H9 (cell line): ENCODE data around the gene OTUD6A. TPM values are rescaled to one million over a fixed set of nuclear protein-coding genes. Genes with fewer than 3 reads are reported as not detected.

Source experiments
- DNase-seq: peaks from one replicate; pipeline ENCODE4 v3.0.0-alpha.2; 2017
- H2AFZ ChIP-seq: one replicate; pipeline ENCODE4 v1.6.1; 2013; ENCODE audit warnings: mild to moderate bottlenecking, low read length, control low read depth, moderate library complexity
- H2AK5ac ChIP-seq: 2 replicates; pipeline ENCODE4 v1.6.1; 2013; ENCODE audit warnings: low read length, control low read depth, mixed read lengths; ENCODE audit not compliant: insufficient read length
- H2BK120ac ChIP-seq: one replicate; pipeline ENCODE4 v1.6.1; 2013; ENCODE audit warnings: low read depth, mild to moderate bottlenecking, low read length, control low read depth, inconsistent platforms; ENCODE audit not compliant: poor library complexity, severe bottlenecking
- H2BK12ac ChIP-seq: 2 replicates; pipeline ENCODE4 v1.6.1; 2013; ENCODE audit warnings: low read length, control low read depth, mixed read lengths, low read depth; ENCODE audit not compliant: insufficient read length
- H2BK15ac ChIP-seq: 2 replicates; pipeline ENCODE4 v1.6.1; 2013; ENCODE audit warnings: low read depth, low read length, control low read depth
- H2BK20ac ChIP-seq: one replicate; pipeline ENCODE4 v1.6.1; 2013; ENCODE audit warnings: low read depth, mild to moderate bottlenecking, low read length, control low read depth, inconsistent platforms; ENCODE audit not compliant: poor library complexity, severe bottlenecking
- H2BK5ac ChIP-seq: 2 replicates; pipeline ENCODE4 v1.6.1; 2013; ENCODE audit warnings: low read length, control low read depth, mixed read lengths; ENCODE audit not compliant: insufficient read length
- H3K14ac ChIP-seq: 2 replicates; pipeline ENCODE4 v1.6.1; 2013; ENCODE audit warnings: low read length, control low read depth; ENCODE audit not compliant: insufficient read depth
- H3K18ac ChIP-seq: 2 replicates; pipeline ENCODE4 v1.6.1; 2013; ENCODE audit warnings: low read depth, mild to moderate bottlenecking, mixed read lengths, low read length, control low read depth; ENCODE audit not compliant: insufficient read length
- H3K23ac ChIP-seq: 2 replicates; pipeline ENCODE4 v1.6.1; 2013; ENCODE audit warnings: low read length, control low read depth, mixed read lengths, low read depth; ENCODE audit not compliant: insufficient read length
- H3K23me2 ChIP-seq: 2 replicates; pipeline ENCODE4 v1.6.1; 2013; ENCODE audit warnings: low read depth, mild to moderate bottlenecking, mixed read lengths, low read length, control low read depth; ENCODE audit not compliant: insufficient read length, poor library complexity, severe bottlenecking
- H3K27ac ChIP-seq: 2 replicates; pipeline ENCODE4 v1.5.1; 2013; ENCODE audit warnings: low read length, control low read depth, mixed read lengths, low read depth; ENCODE audit not compliant: insufficient read length
- H3K27me3 ChIP-seq: 2 replicates; pipeline ENCODE4 v1.6.1; 2013; ENCODE audit warnings: low read length, control low read depth, inconsistent platforms; ENCODE audit not compliant: insufficient read depth
- H3K4ac ChIP-seq: 2 replicates; pipeline ENCODE4 v1.6.1; 2013; ENCODE audit warnings: low read depth, mild to moderate bottlenecking, control low read depth, inconsistent platforms, low read length, moderate library complexity
- H3K4me1 ChIP-seq: 2 replicates; pipeline ENCODE4 v1.6.1; 2013; ENCODE audit warnings: low read length, control low read depth, inconsistent platforms; ENCODE audit not compliant: insufficient read depth
- H3K4me2 ChIP-seq: 2 replicates; pipeline ENCODE4 v1.6.1; 2013; ENCODE audit warnings: low read length, control low read depth, mixed read lengths; ENCODE audit not compliant: insufficient read length, insufficient read depth
- H3K56ac ChIP-seq: 2 replicates; pipeline ENCODE4 v1.6.1; 2013; ENCODE audit warnings: low read depth, mild to moderate bottlenecking, mixed read lengths, low read length, control low read depth; ENCODE audit not compliant: insufficient read length
- H3K79me1 ChIP-seq: 2 replicates; pipeline ENCODE4 v1.6.1; 2013; ENCODE audit warnings: low read depth, mild to moderate bottlenecking, moderate library complexity, low read length, control low read depth, inconsistent platforms; ENCODE audit not compliant: insufficient read depth, poor library complexity, severe bottlenecking
- H3K79me2 ChIP-seq: 2 replicates; pipeline ENCODE4 v1.6.1; 2013; ENCODE audit warnings: low read length, control low read depth, inconsistent platforms; ENCODE audit not compliant: insufficient read depth
- H3K9ac ChIP-seq: 2 replicates; pipeline ENCODE4 v1.6.1; 2013; ENCODE audit warnings: low read length, control low read depth, mixed read lengths; ENCODE audit not compliant: insufficient read length; ENCODE audit errors: extremely low read depth
- H3K9me3 ChIP-seq: one replicate; pipeline ENCODE4 v1.6.1; 2013; ENCODE audit warnings: low read depth, low read length, inconsistent platforms; ENCODE audit not compliant: control insufficient read depth
- H3T11ph ChIP-seq: one replicate; pipeline ENCODE4 v1.6.1; 2013; ENCODE audit warnings: mild to moderate bottlenecking, low read length, control low read depth, inconsistent platforms
- H4K20me1 ChIP-seq: one replicate; pipeline ENCODE4 v1.6.1; 2013; ENCODE audit not compliant: control insufficient read depth, insufficient read length, insufficient read depth
- H4K5ac ChIP-seq: 2 replicates; pipeline ENCODE4 v1.6.1; 2013; ENCODE audit warnings: low read depth, mild to moderate bottlenecking, mixed read lengths, low read length, control low read depth; ENCODE audit not compliant: insufficient read length
- H4K8ac ChIP-seq: replicated peaks from 2 replicates; pipeline ENCODE4 v1.6.1; 2013; ENCODE audit warnings: low read length, control low read depth, mixed read lengths, low read depth; ENCODE audit not compliant: insufficient read length
- H4K91ac ChIP-seq: 2 replicates; pipeline ENCODE4 v1.6.1; 2013; ENCODE audit warnings: low read depth, mild to moderate bottlenecking, moderate library complexity, mixed read lengths, low read length, control low read depth; ENCODE audit not compliant: insufficient read length
- H3K27ac Mint-ChIP-seq, 3 experiments: 2 replicates in 2 of 3; 3 replicates in 1 of 3; pipeline ENCODE4 v1.8.0; 2020 to 2021; ENCODE audit warnings: mixed read lengths in 3 of 3, mild to moderate bottlenecking in 1 of 3, moderate library complexity in 1 of 3
- H3K27me3 Mint-ChIP-seq: 2 replicates; pipeline ENCODE4 v1.8.0; 2021; ENCODE audit warnings: low read depth, mild to moderate bottlenecking, moderate library complexity, mixed read lengths
- H3K36me3 Mint-ChIP-seq, 3 experiments: 2 replicates in 2 of 3; 3 replicates in 1 of 3; pipeline ENCODE4 v1.8.0; 2020 to 2021; ENCODE audit warnings: low read depth in 3 of 3, mixed read lengths in 3 of 3; ENCODE audit not compliant: insufficient read depth in 1 of 3
- H3K4me1 Mint-ChIP-seq, 2 experiments: 2 replicates each; pipeline ENCODE4 v1.8.0; 2020; ENCODE audit warnings: mixed read lengths in 2 of 2
- H3K4me3 Mint-ChIP-seq, 2 experiments: 2 replicates in 1 of 2; 3 replicates in 1 of 2; pipeline ENCODE4 v1.8.0; 2020 to 2021; ENCODE audit warnings: mild to moderate bottlenecking in 2 of 2, mixed read lengths in 2 of 2, moderate library complexity in 1 of 2
- H3K9me3 Mint-ChIP-seq, 2 experiments: 2 replicates in 1 of 2; 3 replicates in 1 of 2; pipeline ENCODE4 v1.8.0; 2020; ENCODE audit warnings: mild to moderate bottlenecking in 2 of 2, mixed read lengths in 2 of 2, moderate library complexity in 1 of 2
- total RNA-seq: library from RNA; stranded (reverse); gene quantifications from 2 replicates; pipeline ENCODE4 v1.2.1, GENCODE V29; 2021
- TF ChIP-seq, protein P1 (sequence below): fragments of 200-600 bp; sonication (generic); conservative IDR thresholded peaks from 3 replicates; pipeline ENCODE4 v1.8.0; 2021; ENCODE audit warnings: antibody characterized with exemption, mild to moderate bottlenecking

Gene OTUD6A
- total RNA-seq, 1 experiment from 2014 or later = not detected

DNA sequence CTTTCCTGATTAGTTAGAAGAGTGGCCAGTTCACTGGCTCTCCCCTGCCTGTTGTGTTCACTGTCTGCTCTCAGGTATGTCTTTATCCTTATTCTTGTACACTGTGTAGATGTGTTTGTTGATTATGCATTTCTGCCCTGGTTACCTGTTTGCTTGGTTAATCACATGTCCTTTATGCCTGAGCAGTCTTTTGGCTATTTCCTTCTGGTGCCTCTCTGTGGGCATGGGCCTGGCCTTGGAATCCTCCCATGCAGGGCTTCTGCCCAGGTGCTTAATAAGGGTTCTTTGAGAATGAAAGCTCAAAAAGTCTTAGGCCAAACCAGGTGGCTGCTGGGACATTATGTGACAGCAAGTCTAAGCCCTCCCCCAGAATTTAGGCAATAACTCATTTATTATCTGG is 26.5 kb downstream of the OTUD6A start:
- H3K27ac Mint-ChIP-seq = no peak overlapping the region

More for the DNA sequence above, 26.5 kb downstream of the OTUD6A start:
- no peak overlapping the region for H3K18ac ChIP-seq
- H2BK120ac ChIP-seq = no peak overlapping the region
- H4K91ac ChIP-seq = no peak overlapping the region
- no peak overlapping the region for H2BK5ac ChIP-seq
- peaks cover 58% of the 10 kb centered on the region for H3K9me3 ChIP-seq
- H3K23me2 ChIP-seq = no peaks in the 10 kb centered on the region
- no peaks in the 10 kb centered on the region for H3K79me1 ChIP-seq
- no peak overlapping the region for H2BK20ac ChIP-seq
- H2AK5ac ChIP-seq = no peak overlapping the region
- no peak overlapping the region for H3K4me3 Mint-ChIP-seq
- H3K27me3 ChIP-seq = no peaks in the 10 kb centered on the region
- peaks cover 7 to 13% of the 10 kb centered on the region in 2 experiments for H3K4me1 Mint-ChIP-seq
- H4K8ac ChIP-seq = no peak overlapping the region
- H3K79me2 ChIP-seq = no peaks in the 10 kb centered on the region
- H3K4me1 ChIP-seq = no peaks in the 10 kb centered on the region
- H2BK12ac ChIP-seq = no peak overlapping the region
- H3K56ac ChIP-seq = no peak overlapping the region
- H3K36me3 Mint-ChIP-seq = no peaks in the 10 kb centered on the region; a peak in 3 of 7 replicates
- no peak overlapping the region for H2AFZ ChIP-seq
- peaks cover 10% of the 10 kb centered on the region for H3K27me3 Mint-ChIP-seq
- no peak overlapping the region for H3K4me2 ChIP-seq
- no peak overlapping the region for H3K14ac ChIP-seq
- no peaks in the 10 kb centered on the region for H4K20me1 ChIP-seq
- no peak overlapping the region for H3K27ac ChIP-seq
- no peak overlapping the region for H3K4ac ChIP-seq
- peaks cover 67 to 76% of the 10 kb centered on the region in 2 experiments for H3K9me3 Mint-ChIP-seq
- no peak for DNase-seq
- H3T11ph ChIP-seq = no peak overlapping the region
- no peak overlapping the region for H3K9ac ChIP-seq
- H4K5ac ChIP-seq = no peak overlapping the region
- TF ChIP-seq, protein P1, sequence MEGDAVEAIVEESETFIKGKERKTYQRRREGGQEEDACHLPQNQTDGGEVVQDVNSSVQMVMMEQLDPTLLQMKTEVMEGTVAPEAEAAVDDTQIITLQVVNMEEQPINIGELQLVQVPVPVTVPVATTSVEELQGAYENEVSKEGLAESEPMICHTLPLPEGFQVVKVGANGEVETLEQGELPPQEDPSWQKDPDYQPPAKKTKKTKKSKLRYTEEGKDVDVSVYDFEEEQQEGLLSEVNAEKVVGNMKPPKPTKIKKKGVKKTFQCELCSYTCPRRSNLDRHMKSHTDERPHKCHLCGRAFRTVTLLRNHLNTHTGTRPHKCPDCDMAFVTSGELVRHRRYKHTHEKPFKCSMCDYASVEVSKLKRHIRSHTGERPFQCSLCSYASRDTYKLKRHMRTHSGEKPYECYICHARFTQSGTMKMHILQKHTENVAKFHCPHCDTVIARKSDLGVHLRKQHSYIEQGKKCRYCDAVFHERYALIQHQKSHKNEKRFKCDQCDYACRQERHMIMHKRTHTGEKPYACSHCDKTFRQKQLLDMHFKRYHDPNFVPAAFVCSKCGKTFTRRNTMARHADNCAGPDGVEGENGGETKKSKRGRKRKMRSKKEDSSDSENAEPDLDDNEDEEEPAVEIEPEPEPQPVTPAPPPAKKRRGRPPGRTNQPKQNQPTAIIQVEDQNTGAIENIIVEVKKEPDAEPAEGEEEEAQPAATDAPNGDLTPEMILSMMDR = no peak
- H3K23ac ChIP-seq = no peak overlapping the region
- no peak overlapping the region for H2BK15ac ChIP-seq
